ENCODE data around the gene ITGB1. TPM values are rescaled to one million over a fixed set of nuclear protein-coding genes. Genes with fewer than 3 reads are reported as not detected.

ITGB1 gene
- total and polyA plus RNA-seq, 9 of the 15 experiments (the other 6 are each of a cell fraction or from before 2014, with no cell fraction given) = 40.2 to 194 (median 155) TPM

DNA sequence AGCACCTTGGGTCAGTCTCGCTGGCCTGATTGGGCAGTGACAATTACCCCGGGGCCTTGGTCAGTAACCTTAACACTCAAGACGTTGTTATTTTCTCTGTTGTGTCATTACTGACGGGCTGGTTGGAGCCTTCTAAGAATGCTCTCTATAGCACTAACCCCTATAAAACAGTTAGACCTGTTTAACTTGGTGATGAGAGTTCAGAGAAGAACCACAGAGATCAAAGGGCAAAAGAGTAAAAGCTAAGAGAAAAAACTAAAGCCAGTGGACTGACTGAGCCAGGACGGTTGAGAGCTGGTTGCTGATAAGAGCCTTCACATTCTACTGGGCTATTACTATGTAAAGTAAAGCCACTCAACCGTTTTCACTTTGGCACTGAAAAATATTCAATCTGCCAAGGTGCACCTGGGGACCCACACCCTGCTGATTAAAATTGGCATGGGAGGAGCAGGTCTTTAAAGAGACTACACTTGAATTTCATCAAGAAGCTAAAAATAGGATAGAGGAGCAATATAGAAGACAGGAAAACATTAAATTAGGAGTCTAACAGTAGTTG, 13.6 kb upstream of the ITGB1 start (continued):
- TF ChIP-seq, protein P1, sequence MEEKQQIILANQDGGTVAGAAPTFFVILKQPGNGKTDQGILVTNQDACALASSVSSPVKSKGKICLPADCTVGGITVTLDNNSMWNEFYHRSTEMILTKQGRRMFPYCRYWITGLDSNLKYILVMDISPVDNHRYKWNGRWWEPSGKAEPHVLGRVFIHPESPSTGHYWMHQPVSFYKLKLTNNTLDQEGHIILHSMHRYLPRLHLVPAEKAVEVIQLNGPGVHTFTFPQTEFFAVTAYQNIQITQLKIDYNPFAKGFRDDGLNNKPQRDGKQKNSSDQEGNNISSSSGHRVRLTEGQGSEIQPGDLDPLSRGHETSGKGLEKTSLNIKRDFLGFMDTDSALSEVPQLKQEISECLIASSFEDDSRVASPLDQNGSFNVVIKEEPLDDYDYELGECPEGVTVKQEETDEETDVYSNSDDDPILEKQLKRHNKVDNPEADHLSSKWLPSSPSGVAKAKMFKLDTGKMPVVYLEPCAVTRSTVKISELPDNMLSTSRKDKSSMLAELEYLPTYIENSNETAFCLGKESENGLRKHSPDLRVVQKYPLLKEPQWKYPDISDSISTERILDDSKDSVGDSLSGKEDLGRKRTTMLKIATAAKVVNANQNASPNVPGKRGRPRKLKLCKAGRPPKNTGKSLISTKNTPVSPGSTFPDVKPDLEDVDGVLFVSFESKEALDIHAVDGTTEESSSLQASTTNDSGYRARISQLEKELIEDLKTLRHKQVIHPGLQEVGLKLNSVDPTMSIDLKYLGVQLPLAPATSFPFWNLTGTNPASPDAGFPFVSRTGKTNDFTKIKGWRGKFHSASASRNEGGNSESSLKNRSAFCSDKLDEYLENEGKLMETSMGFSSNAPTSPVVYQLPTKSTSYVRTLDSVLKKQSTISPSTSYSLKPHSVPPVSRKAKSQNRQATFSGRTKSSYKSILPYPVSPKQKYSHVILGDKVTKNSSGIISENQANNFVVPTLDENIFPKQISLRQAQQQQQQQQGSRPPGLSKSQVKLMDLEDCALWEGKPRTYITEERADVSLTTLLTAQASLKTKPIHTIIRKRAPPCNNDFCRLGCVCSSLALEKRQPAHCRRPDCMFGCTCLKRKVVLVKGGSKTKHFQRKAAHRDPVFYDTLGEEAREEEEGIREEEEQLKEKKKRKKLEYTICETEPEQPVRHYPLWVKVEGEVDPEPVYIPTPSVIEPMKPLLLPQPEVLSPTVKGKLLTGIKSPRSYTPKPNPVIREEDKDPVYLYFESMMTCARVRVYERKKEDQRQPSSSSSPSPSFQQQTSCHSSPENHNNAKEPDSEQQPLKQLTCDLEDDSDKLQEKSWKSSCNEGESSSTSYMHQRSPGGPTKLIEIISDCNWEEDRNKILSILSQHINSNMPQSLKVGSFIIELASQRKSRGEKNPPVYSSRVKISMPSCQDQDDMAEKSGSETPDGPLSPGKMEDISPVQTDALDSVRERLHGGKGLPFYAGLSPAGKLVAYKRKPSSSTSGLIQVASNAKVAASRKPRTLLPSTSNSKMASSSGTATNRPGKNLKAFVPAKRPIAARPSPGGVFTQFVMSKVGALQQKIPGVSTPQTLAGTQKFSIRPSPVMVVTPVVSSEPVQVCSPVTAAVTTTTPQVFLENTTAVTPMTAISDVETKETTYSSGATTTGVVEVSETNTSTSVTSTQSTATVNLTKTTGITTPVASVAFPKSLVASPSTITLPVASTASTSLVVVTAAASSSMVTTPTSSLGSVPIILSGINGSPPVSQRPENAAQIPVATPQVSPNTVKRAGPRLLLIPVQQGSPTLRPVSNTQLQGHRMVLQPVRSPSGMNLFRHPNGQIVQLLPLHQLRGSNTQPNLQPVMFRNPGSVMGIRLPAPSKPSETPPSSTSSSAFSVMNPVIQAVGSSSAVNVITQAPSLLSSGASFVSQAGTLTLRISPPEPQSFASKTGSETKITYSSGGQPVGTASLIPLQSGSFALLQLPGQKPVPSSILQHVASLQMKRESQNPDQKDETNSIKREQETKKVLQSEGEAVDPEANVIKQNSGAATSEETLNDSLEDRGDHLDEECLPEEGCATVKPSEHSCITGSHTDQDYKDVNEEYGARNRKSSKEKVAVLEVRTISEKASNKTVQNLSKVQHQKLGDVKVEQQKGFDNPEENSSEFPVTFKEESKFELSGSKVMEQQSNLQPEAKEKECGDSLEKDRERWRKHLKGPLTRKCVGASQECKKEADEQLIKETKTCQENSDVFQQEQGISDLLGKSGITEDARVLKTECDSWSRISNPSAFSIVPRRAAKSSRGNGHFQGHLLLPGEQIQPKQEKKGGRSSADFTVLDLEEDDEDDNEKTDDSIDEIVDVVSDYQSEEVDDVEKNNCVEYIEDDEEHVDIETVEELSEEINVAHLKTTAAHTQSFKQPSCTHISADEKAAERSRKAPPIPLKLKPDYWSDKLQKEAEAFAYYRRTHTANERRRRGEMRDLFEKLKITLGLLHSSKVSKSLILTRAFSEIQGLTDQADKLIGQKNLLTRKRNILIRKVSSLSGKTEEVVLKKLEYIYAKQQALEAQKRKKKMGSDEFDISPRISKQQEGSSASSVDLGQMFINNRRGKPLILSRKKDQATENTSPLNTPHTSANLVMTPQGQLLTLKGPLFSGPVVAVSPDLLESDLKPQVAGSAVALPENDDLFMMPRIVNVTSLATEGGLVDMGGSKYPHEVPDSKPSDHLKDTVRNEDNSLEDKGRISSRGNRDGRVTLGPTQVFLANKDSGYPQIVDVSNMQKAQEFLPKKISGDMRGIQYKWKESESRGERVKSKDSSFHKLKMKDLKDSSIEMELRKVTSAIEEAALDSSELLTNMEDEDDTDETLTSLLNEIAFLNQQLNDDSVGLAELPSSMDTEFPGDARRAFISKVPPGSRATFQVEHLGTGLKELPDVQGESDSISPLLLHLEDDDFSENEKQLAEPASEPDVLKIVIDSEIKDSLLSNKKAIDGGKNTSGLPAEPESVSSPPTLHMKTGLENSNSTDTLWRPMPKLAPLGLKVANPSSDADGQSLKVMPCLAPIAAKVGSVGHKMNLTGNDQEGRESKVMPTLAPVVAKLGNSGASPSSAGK (IDR thresholded peaks at IDR 0.05) = no peak
- TF ChIP-seq KLF13 (tag; IDR thresholded peaks at IDR 0.05; ENCODE audit: borderline replicate concordance, low read depth) (no peak), SMARCE1 (IDR thresholded peaks at IDR 0.05) (peak; percentile 76), THRAP3 (IDR thresholded peaks at IDR 0.05; ENCODE audit: borderline replicate concordance) (no peak), ZNF12 (CRISPR knock-in tag; IDR thresholded peaks at IDR 0.05) (no peak), ZNF23 (CRISPR knock-in tag; IDR thresholded peaks at IDR 0.05) (no peak), RAD51 (IDR thresholded peaks at IDR 0.05; ENCODE audit: borderline replicate concordance, low read depth) (no peak; the same call in 1 of the 2 replicates), ZFP36 (IDR thresholded peaks at IDR 0.05; ENCODE audit: low read depth, low read length, partially characterized antibody) (no peak), IFI16 (CRISPR knock-in tag; IDR thresholded peaks at IDR 0.05) (no peak), SRSF3 (IDR thresholded peaks at IDR 0.05; ENCODE audit: insufficient read depth, low read length) (no peak), RNF2 (IDR thresholded peaks at IDR 0.05) (peak; percentile 23; the same call in 1 of the 2 replicates), PHF21A (IDR thresholded peaks at IDR 0.05; ENCODE audit: borderline replicate concordance, low read depth) (no peak)
- TF ChIP-seq, protein P2, sequence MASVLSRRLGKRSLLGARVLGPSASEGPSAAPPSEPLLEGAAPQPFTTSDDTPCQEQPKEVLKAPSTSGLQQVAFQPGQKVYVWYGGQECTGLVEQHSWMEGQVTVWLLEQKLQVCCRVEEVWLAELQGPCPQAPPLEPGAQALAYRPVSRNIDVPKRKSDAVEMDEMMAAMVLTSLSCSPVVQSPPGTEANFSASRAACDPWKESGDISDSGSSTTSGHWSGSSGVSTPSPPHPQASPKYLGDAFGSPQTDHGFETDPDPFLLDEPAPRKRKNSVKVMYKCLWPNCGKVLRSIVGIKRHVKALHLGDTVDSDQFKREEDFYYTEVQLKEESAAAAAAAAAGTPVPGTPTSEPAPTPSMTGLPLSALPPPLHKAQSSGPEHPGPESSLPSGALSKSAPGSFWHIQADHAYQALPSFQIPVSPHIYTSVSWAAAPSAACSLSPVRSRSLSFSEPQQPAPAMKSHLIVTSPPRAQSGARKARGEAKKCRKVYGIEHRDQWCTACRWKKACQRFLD (CRISPR knock-in tag; IDR thresholded peaks at IDR 0.05) = 0 out of 2 replicates have a peak, but pooled peaks have one; percentile 65
